Upper lobe of right lung (tissue), 1 donor: ENCODE data around the gene ANAPC5. TPM values are rescaled to one million over a fixed set of nuclear protein-coding genes. Genes with fewer than 3 reads are reported as not detected.

Experiments used
- ATAC-seq: fragments of 200-7000 bp; cut with Tn5 transposase; one replicate; pipeline ENCODE4 v1.9.1; 2020; ENCODE audit warnings: mild to moderate bottlenecking, moderate library complexity
- DNase-seq: peaks from one replicate; pipeline ENCODE4 v3.0.0-alpha.2; 2020
- H3K27ac ChIP-seq: fragments of 200-600 bp; one replicate; pipeline ENCODE4 v1.8.0; 2022
- H3K27me3 ChIP-seq: fragments of 200-600 bp; one replicate; pipeline ENCODE4 v1.8.0; 2022; ENCODE audit warnings: mild to moderate bottlenecking
- H3K36me3 ChIP-seq: fragments of 200-600 bp; one replicate; pipeline ENCODE4 v1.8.0; 2022
- H3K4me1 ChIP-seq: fragments of 200-600 bp; one replicate; pipeline ENCODE4 v1.8.0; 2022
- H3K4me3 ChIP-seq: fragments of 200-600 bp; one replicate; pipeline ENCODE4 v1.8.0; 2022; ENCODE audit warnings: mild to moderate bottlenecking
- H3K9me3 ChIP-seq: fragments of 200-600 bp; one replicate; pipeline ENCODE4 v1.8.0; 2022
- intact Hi-C: fragments of 100-400 bp; cut with DNase I; formaldehyde crosslinking; loops from one replicate; pipeline ENCODE4 v1.11.0; 2022
- long read RNA-seq: library from polyadenylated mRNA; unstranded; transcript quantifications from one replicate; pipeline ENCODE4 v2.0.0, GENCODE V29; 2021
- total RNA-seq: library from RNA; stranded (reverse); fragmentation: NEBNext Ultra II Directional; extraction: Animal tissue kit (Norgen Biotek cat#: 25700); gene quantifications from one replicate; pipeline ENCODE4 v1.2.1, GENCODE V29; 2021
- TF ChIP-seq, protein P1 (sequence below): fragments of 200-600 bp; IDR thresholded peaks from one replicate; pipeline ENCODE4 v1.8.0; 2022; ENCODE audit warnings: antibody characterized with exemption
- donor health status: DM: no; HTN: yes; CAD: no; lungs with severe emphysema.

Gene ANAPC5
- total RNA-seq: 83.8 TPM
- long read RNA-seq, transcript ANAPC5-201 (17 exons, 2,513 nt): minor isoform, 46 of 160 reads
- long read RNA-seq, transcript ANAPC5-218 (17 exons, 2,400 nt): major isoform, 57 of 160 reads
- long read RNA-seq, partial matches to known transcripts: 14 of 160 reads
- long read RNA-seq, other reads (novel, unspliced or antisense): 41 of 160 reads

DNA sequence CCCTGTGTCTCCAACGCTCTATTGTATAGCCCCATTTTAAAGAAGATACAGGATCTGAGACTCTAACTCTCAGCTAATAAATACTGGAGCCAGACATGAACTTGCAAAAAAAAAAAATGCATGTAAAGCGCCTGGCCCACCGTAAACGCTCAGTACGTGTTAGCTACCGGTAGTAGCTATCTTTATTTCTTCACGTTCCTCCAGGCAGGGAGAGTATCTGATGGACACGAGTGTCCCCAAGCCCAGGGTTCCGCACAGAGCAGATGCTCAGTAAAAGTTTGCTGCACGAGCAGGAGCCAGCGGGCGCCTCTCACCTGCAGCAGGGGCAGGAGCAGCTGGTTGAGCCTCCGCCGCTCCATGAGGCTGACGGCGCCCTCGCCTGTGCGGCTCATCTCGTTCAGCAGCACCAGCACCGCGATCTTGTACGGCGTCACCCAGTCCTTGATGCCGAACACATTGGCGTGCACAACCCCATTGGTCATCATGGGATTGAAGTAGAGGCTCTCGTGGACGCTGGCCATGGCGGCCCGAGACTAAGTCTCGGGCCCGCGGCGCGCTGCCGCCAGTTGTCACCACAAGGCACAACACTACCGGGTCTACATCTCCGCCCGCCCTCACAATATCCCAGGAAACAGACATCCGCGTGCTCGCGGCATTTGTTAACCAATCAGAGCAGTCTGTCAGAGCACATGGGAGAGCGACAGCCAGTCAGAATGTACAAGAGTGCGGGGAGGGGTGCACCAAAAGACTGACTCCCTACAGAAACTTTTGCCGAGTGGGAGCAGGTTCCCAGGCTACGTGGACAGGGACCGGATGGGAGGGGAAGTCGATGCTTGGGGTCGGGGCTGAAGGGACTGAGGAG lies at the start of gene ANAPC5:
TSS of gene ANAPC5 (minus strand) at position 592 of the 862 bp plus-strand sequence. CDS start at position 521, 71 bp downstream.
- peak; percentile 95 for DNase-seq
- Histone ChIP-seq H3K27me3 (no peaks in the 10 kb centered on the region), H3K9me3 (no peaks in the 10 kb centered on the region), H3K27ac (peak within 1 kb of the TSS; percentile 95), H3K4me1 (peaks cover 25% of the 10 kb centered on the region), H3K4me3 (peak within 1 kb of the TSS; percentile 99), H3K36me3 (peaks cover 6% of the 10 kb centered on the region)
- intact Hi-C loops: no loop called here
- TF ChIP-seq, protein P1, sequence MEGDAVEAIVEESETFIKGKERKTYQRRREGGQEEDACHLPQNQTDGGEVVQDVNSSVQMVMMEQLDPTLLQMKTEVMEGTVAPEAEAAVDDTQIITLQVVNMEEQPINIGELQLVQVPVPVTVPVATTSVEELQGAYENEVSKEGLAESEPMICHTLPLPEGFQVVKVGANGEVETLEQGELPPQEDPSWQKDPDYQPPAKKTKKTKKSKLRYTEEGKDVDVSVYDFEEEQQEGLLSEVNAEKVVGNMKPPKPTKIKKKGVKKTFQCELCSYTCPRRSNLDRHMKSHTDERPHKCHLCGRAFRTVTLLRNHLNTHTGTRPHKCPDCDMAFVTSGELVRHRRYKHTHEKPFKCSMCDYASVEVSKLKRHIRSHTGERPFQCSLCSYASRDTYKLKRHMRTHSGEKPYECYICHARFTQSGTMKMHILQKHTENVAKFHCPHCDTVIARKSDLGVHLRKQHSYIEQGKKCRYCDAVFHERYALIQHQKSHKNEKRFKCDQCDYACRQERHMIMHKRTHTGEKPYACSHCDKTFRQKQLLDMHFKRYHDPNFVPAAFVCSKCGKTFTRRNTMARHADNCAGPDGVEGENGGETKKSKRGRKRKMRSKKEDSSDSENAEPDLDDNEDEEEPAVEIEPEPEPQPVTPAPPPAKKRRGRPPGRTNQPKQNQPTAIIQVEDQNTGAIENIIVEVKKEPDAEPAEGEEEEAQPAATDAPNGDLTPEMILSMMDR: peak; percentile 5
- peak; percentile 100 for ATAC-seq

- no peak for DNase-seq
- ATAC-seq: peak; percentile 59
- Histone ChIP-seq H3K4me1 (peaks cover 15% of the 10 kb centered on the region), H3K36me3 (peaks cover 14% of the 10 kb centered on the region), H3K27me3 (no peaks in the 10 kb centered on the region), H3K27ac (peak overlapping the region; percentile 94), H3K4me3 (peak overlapping the region; percentile 98), H3K9me3 (no peaks in the 10 kb centered on the region)
- TF ChIP-seq, protein P1: no peak
- intact Hi-C loops: no loop called here
These were observed 48.3 kb upstream of the ANAPC5 start for GRCh38 chr12:121400332-121401139.

DNA sequence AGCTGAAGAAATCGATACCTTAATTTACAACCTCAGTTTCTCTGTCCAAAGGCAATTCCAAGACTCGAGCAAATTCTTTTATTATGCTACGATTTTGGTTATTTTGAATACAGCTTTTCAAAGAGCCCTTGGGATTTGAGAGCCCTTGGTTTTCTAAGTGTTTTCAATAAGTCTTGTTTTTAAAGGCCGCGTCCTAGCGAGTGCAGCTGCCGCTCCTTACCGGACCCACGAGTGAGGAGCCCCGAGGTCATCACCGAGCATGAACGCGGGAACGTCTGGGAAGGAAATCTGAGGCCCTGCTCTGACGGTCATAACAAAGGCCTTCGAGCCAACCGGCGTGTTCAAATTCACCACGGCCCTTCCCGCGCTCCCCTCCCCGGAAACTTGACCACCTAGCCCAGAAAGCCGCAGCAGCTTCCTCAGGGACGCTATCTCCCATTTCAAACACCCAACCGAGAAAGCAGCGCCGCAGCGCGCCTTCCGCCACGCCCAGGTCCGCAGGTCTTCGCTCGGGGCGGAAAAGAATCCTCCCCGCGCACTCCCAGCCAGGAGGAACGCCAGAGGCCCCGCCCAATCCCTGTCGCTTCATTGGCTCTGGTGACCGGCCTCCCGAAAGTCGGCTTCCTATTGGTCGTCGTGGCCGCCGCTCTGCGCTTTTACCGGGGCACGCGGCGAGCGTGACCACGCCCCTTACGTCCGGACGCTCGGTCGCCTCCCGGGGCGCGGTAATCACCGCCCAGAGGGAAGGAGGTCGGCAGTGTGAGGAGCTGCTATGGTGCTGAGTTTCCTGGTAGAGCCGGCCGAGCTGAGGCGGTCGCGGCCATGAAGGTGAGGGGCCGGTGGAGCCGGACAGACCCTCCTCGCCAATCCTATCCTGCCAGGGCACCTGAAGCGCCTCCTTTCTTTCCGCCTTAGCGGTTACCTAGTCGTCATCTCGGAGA lies 47.5 kb upstream of the ANAPC5 start, which contains the start of gene RNF34:
TSS of gene RNF34 (plus strand) at position 728 of the 941 bp plus-strand sequence. CDS start at position 823, 95 bp downstream.
- no peaks in the 10 kb centered on the region for H3K9me3 ChIP-seq
- ATAC-seq: peak; percentile 99
- peaks cover 15% of the 10 kb centered on the region for H3K4me1 ChIP-seq
- H3K36me3 ChIP-seq: peaks cover 6% of the 10 kb centered on the region
- H3K27ac ChIP-seq: peak within 1 kb of the TSS; percentile 94
- intact Hi-C loops: no loop called here
- DNase-seq: peak; percentile 100
- peak within 1 kb of the TSS; percentile 98 for H3K4me3 ChIP-seq
- no peaks in the 10 kb centered on the region for H3K27me3 ChIP-seq
- TF ChIP-seq, protein P1: no peak

- H3K36me3 ChIP-seq: no peaks in the 10 kb centered on the region
- no peak overlapping the region for H3K4me3 ChIP-seq
- TF ChIP-seq, protein P1: no peak
- DNase-seq (no peak), ATAC-seq (no peak)
- no peaks in the 10 kb centered on the region for H3K27me3 ChIP-seq
- H3K4me1 ChIP-seq: peaks cover 15% of the 10 kb centered on the region
- intact Hi-C loops: no loop called here
- no peaks in the 10 kb centered on the region for H3K9me3 ChIP-seq
- no peak overlapping the region for H3K27ac ChIP-seq
These were observed 46.1 kb upstream of the ANAPC5 start for GRCh38 chr12:121398355-121398754.
